ENCODE results near the gene DMD. TPM values are rescaled to one million over a fixed set of nuclear protein-coding genes. Genes with fewer than 3 reads are reported as not detected.

DMD gene
- polyA plus RNA-seq, 4 donors = 1.6 to 11.6 (median 2.9) TPM

- Histone ChIP-seq H3K4me3 (ENCODE audit: low read depth in 1 of 3, low read length in 3 of 3) (no peak overlapping the region), H3K4me1 (ENCODE audit: control insufficient read depth in 3 of 3, insufficient read depth in 2 of 3, low read depth in 1 of 3, low read length in 2 of 3) (no peaks in the 10 kb centered on the region), H3K9me3 (ENCODE audit: control insufficient read depth in 2 of 2, insufficient read depth in 1 of 2, low read depth in 1 of 2, low read length in 1 of 2) (no peaks in the 10 kb centered on the region), H3K36me3 (ENCODE audit: control insufficient read depth in 3 of 3, insufficient read depth in 2 of 3, low read depth in 1 of 3, low read length in 3 of 3) (no peaks in the 10 kb centered on the region), H3K27ac (ENCODE audit: low read depth in 1 of 3, low read length in 2 of 3) (no peak overlapping the region), H3K27me3 (ENCODE audit: control insufficient read depth in 3 of 3, insufficient read depth in 3 of 3, low read length in 3 of 3) (no peaks in the 10 kb centered on the region)
- DNase-seq (no peak), FAIRE-seq (no peak)
- 77 to 86% (median 80%) methylated on average over 4 of the region's 4 CpGs for WGBS, 3 donors
These were observed 612.6 kb downstream of the DMD start for GRCh38 chrX:32598707-32599106.

GRCh38 chrX:32597777-32598176 is 613.6 kb downstream of the DMD start:
- no peak for FAIRE-seq
- 77 to 86% (median 84%) methylated on average over 4 of the region's 4 CpGs for whole genome bisulfite sequencing, 3 donors

GRCh38 chrX:32592786-32593185 is 618.6 kb downstream of the DMD start:
- Histone ChIP-seq H3K27me3 (ENCODE audit: control insufficient read depth in 3 of 3, insufficient read depth in 3 of 3, low read length in 3 of 3) (no peaks in the 10 kb centered on the region), H3K4me3 (ENCODE audit: low read depth in 1 of 3, low read length in 3 of 3) (no peak overlapping the region), H3K36me3 (ENCODE audit: control insufficient read depth in 3 of 3, insufficient read depth in 2 of 3, low read depth in 1 of 3, low read length in 3 of 3) (no peaks in the 10 kb centered on the region), H3K4me1 (ENCODE audit: control insufficient read depth in 3 of 3, insufficient read depth in 2 of 3, low read depth in 1 of 3, low read length in 2 of 3) (no peaks in the 10 kb centered on the region), H3K9me3 (ENCODE audit: control insufficient read depth in 2 of 2, insufficient read depth in 1 of 2, low read depth in 1 of 2, low read length in 1 of 2) (peaks cover 4 to 12% of the 10 kb centered on the region in 2 donors), H3K27ac (ENCODE audit: low read depth in 1 of 3, low read length in 2 of 3) (no peak overlapping the region)
- 82 to 87% (median 83%) methylated on average over 5 to 7 of the region's 7 CpGs for WGBS, 3 donors
- FAIRE-seq = no peak
- no peak for DNase-seq

More at GRCh38 chrX:32597777-32598176, 613.6 kb downstream of the DMD start:
- no peak overlapping the region for H3K27ac ChIP-seq (ENCODE audit: low read depth in 1 of 3, low read length in 2 of 3)
- no peak for DNase-seq
- no peaks in the 10 kb centered on the region for H3K27me3 ChIP-seq (ENCODE audit: control insufficient read depth in 3 of 3, insufficient read depth in 3 of 3, low read length in 3 of 3)
- peaks cover under 1 to 2% of the 10 kb centered on the region in 2 donors for H3K9me3 ChIP-seq (ENCODE audit: control insufficient read depth in 2 of 2, insufficient read depth in 1 of 2, low read depth in 1 of 2, low read length in 1 of 2)
- no peaks in the 10 kb centered on the region for H3K4me1 ChIP-seq (ENCODE audit: control insufficient read depth in 3 of 3, insufficient read depth in 2 of 3, low read depth in 1 of 3, low read length in 2 of 3)
- no peak overlapping the region for H3K4me3 ChIP-seq (ENCODE audit: low read depth in 1 of 3, low read length in 3 of 3)
- no peaks in the 10 kb centered on the region for H3K36me3 ChIP-seq (ENCODE audit: control insufficient read depth in 3 of 3, insufficient read depth in 2 of 3, low read depth in 1 of 3, low read length in 3 of 3)

DNA sequence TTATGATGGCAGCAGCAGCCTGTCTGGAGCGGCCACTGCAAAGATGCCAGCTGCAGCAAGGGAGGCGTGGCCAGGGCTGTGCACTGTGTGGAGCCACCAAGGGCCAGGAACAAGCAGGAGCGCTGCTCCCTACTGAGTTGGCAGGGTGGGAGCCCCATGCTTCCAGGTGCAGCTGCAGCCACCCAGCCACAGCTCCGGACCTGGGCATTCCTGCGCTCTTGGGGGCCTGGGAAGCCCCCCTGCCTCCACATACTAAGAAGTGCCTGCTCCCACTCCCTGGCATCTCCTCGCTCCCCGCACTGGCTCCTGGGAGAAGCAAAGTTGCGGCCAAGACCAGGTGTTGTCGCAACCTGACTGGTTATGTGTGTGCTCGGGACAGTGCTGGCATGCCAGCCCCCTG is 619.8 kb downstream of the DMD start:
- H3K36me3 ChIP-seq (ENCODE audit: control insufficient read depth in 3 of 3, insufficient read depth in 2 of 3, low read depth in 1 of 3, low read length in 3 of 3) = no peaks in the 10 kb centered on the region
- no peaks in the 10 kb centered on the region for H3K4me1 ChIP-seq (ENCODE audit: control insufficient read depth in 3 of 3, insufficient read depth in 2 of 3, low read depth in 1 of 3, low read length in 2 of 3)
- no peak for DNase-seq
- no peak for FAIRE-seq
- H3K9me3 ChIP-seq (ENCODE audit: control insufficient read depth in 2 of 2, insufficient read depth in 1 of 2, low read depth in 1 of 2, low read length in 1 of 2) = peaks cover 4 to 12% of the 10 kb centered on the region in 2 donors
- no peak overlapping the region for H3K4me3 ChIP-seq (ENCODE audit: low read depth in 1 of 3, low read length in 3 of 3)
- no peaks in the 10 kb centered on the region for H3K27me3 ChIP-seq (ENCODE audit: control insufficient read depth in 3 of 3, insufficient read depth in 3 of 3, low read length in 3 of 3)
- 81 to 94% (median 87%) methylated on average over 10 of the region's 10 CpGs for WGBS, 3 donors
- H3K27ac ChIP-seq (ENCODE audit: low read depth in 1 of 3, low read length in 2 of 3) = no peak overlapping the region

DNA sequence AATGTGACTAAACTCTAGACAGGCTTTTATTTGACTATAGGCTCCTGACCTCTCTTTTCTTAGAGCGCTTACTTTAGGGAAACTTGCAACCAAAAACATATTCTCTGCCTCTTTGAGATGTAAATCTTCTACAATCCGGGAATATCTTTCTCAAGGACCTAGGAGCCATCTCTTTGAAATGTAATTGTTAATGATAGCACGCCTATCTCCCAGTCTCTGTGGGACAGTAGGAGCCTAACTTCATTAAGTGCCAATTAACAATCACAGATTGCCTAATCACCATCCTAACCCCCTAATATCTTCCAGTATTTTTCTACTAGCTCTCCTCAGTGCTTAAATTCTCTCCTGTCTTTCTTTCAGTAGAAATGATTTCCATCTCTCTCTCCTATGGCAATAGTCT is 628.6 kb downstream of the DMD start:
- FAIRE-seq = no peak
- 40 to 54% (median 52%) methylated on average over 3 of the region's 3 CpGs for WGBS, 3 donors

GRCh38 chrX:32576885-32577284 is 634.5 kb downstream of the DMD start:
- DNase-seq (no peak), FAIRE-seq (no peak)
- WGBS, 3 donors = 54 to 83% (median 77%) methylated on average over 2 of the region's 2 CpGs
- Histone ChIP-seq H3K9me3 (ENCODE audit: control insufficient read depth in 2 of 2, insufficient read depth in 1 of 2, low read depth in 1 of 2, low read length in 1 of 2) (no peaks in the 10 kb centered on the region), H3K36me3 (ENCODE audit: control insufficient read depth in 3 of 3, insufficient read depth in 2 of 3, low read depth in 1 of 3, low read length in 3 of 3) (no peaks in the 10 kb centered on the region), H3K27me3 (ENCODE audit: control insufficient read depth in 3 of 3, insufficient read depth in 3 of 3, low read length in 3 of 3) (no peaks in the 10 kb centered on the region), H3K4me3 (ENCODE audit: low read depth in 1 of 3, low read length in 3 of 3) (no peak overlapping the region), H3K27ac (ENCODE audit: low read depth in 1 of 3, low read length in 2 of 3) (no peak overlapping the region), H3K4me1 (ENCODE audit: control insufficient read depth in 3 of 3, insufficient read depth in 2 of 3, low read depth in 1 of 3, low read length in 2 of 3) (no peaks in the 10 kb centered on the region)

More for the DNA sequence above, 628.6 kb downstream of the DMD start:
- no peak for DNase-seq
- Histone ChIP-seq H3K4me3 (ENCODE audit: low read depth in 1 of 3, low read length in 3 of 3) (no peak overlapping the region), H3K27ac (ENCODE audit: low read depth in 1 of 3, low read length in 2 of 3) (no peak overlapping the region), H3K4me1 (ENCODE audit: control insufficient read depth in 3 of 3, insufficient read depth in 2 of 3, low read depth in 1 of 3, low read length in 2 of 3) (no peaks in the 10 kb centered on the region), H3K27me3 (ENCODE audit: control insufficient read depth in 3 of 3, insufficient read depth in 3 of 3, low read length in 3 of 3) (no peaks in the 10 kb centered on the region), H3K36me3 (ENCODE audit: control insufficient read depth in 3 of 3, insufficient read depth in 2 of 3, low read depth in 1 of 3, low read length in 3 of 3) (no peaks in the 10 kb centered on the region), H3K9me3 (ENCODE audit: control insufficient read depth in 2 of 2, insufficient read depth in 1 of 2, low read depth in 1 of 2, low read length in 1 of 2) (no peaks in the 10 kb centered on the region)

GRCh38 chrX:32572644-32573043 is 638.7 kb downstream of the DMD start:
- FAIRE-seq (no peak), DNase-seq (no peak)
- Histone ChIP-seq H3K27me3 (ENCODE audit: control insufficient read depth in 3 of 3, insufficient read depth in 3 of 3, low read length in 3 of 3) (no peaks in the 10 kb centered on the region), H3K27ac (ENCODE audit: low read depth in 1 of 3, low read length in 2 of 3) (no peak overlapping the region), H3K9me3 (ENCODE audit: control insufficient read depth in 2 of 2, insufficient read depth in 1 of 2, low read depth in 1 of 2, low read length in 1 of 2) (no peaks in the 10 kb centered on the region), H3K4me3 (ENCODE audit: low read depth in 1 of 3, low read length in 3 of 3) (no peak overlapping the region), H3K36me3 (ENCODE audit: control insufficient read depth in 3 of 3, insufficient read depth in 2 of 3, low read depth in 1 of 3, low read length in 3 of 3) (no peaks in the 10 kb centered on the region), H3K4me1 (ENCODE audit: control insufficient read depth in 3 of 3, insufficient read depth in 2 of 3, low read depth in 1 of 3, low read length in 2 of 3) (no peaks in the 10 kb centered on the region)
- WGBS, 3 donors = 74 to 79% (median 76%) methylated on average over 2 of the region's 2 CpGs

DNA sequence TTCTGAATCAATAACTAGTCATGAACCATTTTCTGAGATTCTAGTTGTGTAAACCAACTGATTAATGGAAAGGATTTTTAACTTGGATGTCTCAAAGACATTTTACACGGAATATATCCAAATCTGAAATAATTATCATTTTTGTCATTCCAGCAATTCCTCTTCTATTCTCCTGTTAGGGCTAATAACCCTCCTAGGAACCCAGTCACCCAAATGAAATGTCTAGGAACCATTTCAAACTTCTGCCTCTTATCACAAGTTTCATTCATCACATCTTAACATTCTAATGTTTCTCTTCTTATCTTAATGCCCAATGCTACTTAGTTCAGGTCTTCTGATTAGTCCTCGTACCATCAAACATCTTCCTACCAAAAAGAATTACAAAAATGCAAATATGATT is 639.8 kb downstream of the DMD start:
- Histone ChIP-seq H3K4me1 (ENCODE audit: control insufficient read depth in 3 of 3, insufficient read depth in 2 of 3, low read depth in 1 of 3, low read length in 2 of 3) (no peaks in the 10 kb centered on the region), H3K9me3 (ENCODE audit: control insufficient read depth in 2 of 2, insufficient read depth in 1 of 2, low read depth in 1 of 2, low read length in 1 of 2) (no peaks in the 10 kb centered on the region), H3K36me3 (ENCODE audit: control insufficient read depth in 3 of 3, insufficient read depth in 2 of 3, low read depth in 1 of 3, low read length in 3 of 3) (no peaks in the 10 kb centered on the region), H3K27me3 (ENCODE audit: control insufficient read depth in 3 of 3, insufficient read depth in 3 of 3, low read length in 3 of 3) (no peaks in the 10 kb centered on the region), H3K4me3 (ENCODE audit: low read depth in 1 of 3, low read length in 3 of 3) (no peak overlapping the region), H3K27ac (ENCODE audit: low read depth in 1 of 3, low read length in 2 of 3) (no peak overlapping the region)
- FAIRE-seq (no peak), DNase-seq (no peak)
- WGBS, 3 donors = 42 to 59% (median 46%) methylated on average over 2 of the region's 2 CpGs

GRCh38 chrX:32562261-32562660 is 649.1 kb downstream of the DMD start:
- H3K4me1 ChIP-seq (ENCODE audit: control insufficient read depth in 3 of 3, insufficient read depth in 2 of 3, low read depth in 1 of 3, low read length in 2 of 3) = no peaks in the 10 kb centered on the region
- no peaks in the 10 kb centered on the region for H3K9me3 ChIP-seq (ENCODE audit: control insufficient read depth in 2 of 2, insufficient read depth in 1 of 2, low read depth in 1 of 2, low read length in 1 of 2)
- FAIRE-seq (no peak), DNase-seq (no peak)
- no peaks in the 10 kb centered on the region for H3K27me3 ChIP-seq (ENCODE audit: control insufficient read depth in 3 of 3, insufficient read depth in 3 of 3, low read length in 3 of 3)
- H3K27ac ChIP-seq (ENCODE audit: low read depth in 1 of 3, low read length in 2 of 3) = no peak overlapping the region
- 61 to 78% (median 62%) methylated on average over 4 of the region's 4 CpGs for WGBS, 3 donors
- H3K4me3 ChIP-seq (ENCODE audit: low read depth in 1 of 3, low read length in 3 of 3) = no peak overlapping the region
- H3K36me3 ChIP-seq (ENCODE audit: control insufficient read depth in 3 of 3, insufficient read depth in 2 of 3, low read depth in 1 of 3, low read length in 3 of 3) = no peaks in the 10 kb centered on the region

Data from small intestine (tissue), 7 donors.